Stimulated activated CD8-positive, alpha-beta memory T cell treated with anti-CD3 and anti-CD28 coated beads, Interleukin-4, amount 100 ng/mL, for 24 hours (primary cell): ENCODE measurements around the gene BUD23.
"Not testable (repeated sequence)": the region's sequence is repeated elsewhere in the genome, so short reads cannot be mapped to it uniquely, and the experiment has no call there.

ENCODE experiments used
- DNase-seq: peaks from one replicate; pipeline ENCODE4 v3.0.0-alpha.2; 2020; ENCODE audit warnings: low read depth

Gene BUD23

DNA sequence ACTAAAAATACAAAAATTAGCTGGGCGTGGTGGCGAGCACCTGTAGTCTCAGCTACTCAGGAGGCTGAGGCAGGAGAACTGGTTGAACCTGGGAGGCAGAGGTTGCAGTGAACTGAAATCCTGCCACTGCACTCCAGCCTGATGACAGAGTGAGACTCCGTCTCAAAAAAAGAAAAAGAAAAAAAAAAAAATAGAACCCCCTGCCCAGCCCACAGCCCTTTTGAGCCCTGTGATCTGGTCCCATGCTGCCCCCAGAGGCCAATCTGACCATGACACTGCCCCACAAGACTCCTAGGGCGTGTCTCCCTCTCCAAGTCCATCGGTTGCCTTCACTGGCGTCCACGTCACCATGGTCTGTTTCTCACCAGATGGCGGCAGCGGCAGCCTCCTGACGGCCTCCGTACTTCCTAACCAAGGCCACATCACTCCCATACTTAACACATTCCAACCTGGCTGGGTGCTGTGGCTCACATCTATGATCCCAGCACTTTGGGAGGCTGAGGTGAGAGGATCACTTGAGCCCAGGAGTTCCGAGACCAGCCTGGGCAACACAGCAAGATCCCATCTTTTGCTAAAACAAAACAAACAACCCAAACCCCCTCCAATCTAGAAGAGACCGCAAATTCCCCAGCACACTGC, 18.1 kb downstream of the BUD23 start:
- no peak for DNase-seq

DNA sequence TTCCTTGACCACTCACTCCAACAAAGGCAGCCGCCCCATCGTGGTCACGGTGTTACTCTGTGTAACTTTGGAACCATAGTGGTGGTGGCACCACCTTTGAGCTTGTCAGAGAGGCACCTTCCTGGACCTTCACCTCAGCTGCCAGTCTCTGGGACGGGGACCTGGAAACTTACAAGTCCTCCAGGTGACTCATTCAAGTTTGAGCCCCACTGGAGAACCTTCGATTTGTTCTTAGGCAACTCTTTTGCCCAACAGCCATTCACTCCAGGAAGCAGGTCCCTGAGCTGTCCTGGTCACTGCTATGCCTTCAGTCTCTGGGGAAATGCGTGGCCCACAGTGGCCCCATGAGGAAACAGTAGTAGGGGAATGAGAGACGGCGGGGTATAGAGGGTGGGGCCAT, 18.8 kb downstream of the BUD23 start:
- no peak for DNase-seq

GRCh38 chr7:73702665-73703064, 19.3 kb downstream of the BUD23 start:
- DNase-seq = no peak

DNA sequence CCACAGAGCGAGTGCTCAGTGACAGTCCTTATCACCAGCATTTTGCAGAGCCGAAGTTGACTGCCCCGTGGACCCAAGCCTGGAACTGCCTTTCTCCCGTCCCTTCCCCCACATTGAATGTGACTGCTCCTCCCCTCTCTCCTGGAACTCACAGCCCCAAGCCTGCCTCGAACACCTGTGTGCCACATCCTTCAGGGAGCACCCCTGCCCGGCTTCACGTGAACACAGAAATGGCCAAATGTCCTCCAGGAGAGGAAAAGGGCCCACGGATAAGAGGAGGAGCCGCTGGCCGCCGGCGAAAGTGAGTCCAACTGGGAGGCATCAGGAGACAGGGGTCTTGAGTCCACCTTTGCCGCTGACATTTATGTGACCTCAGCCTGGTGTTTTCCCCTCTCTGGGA, 19.8 kb downstream of the BUD23 start:
- DNase-seq = no peak

DNA sequence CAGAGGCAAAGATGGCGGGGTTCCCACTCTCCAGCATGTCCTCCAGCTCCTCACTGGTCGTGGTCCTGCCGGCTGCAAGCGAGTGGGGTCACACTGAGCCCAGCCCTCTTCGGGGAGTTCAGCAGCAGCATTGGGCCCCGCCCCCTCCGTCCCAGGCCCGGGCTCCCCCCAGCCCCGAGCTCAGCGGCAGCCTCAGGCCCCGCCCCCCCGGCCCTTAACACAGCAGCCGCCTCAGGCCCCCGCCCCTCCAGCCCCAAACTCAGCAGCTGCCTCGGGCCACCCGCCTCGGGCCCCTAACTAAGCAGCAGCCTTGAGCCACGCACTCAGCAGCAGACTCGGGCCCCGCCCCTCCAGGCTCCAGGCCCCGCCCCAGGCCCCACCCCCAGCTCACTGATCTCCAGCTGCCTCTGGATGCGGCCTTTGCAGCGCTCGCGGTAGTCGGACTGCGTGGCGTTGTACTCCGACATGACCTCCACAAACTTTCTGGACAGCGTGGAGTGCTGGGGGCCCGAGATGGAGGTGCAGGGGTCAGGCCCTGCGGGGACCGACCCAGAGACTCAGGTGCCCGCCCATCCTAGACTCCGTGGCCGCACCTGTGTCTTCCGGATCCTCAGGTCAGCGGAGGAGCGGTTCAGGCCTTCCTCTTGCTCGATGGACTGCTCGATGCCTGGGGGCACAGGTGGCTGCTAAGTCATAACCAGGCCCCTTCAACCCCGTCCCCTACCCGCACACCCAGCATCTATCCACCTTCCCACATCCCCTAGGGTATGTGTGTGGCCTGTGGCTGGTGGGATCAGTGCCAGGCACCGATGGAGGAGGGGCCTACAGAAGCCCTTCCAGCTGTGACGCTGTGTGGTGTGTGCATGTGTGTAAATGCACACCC, 20.6 kb downstream of the BUD23 start:
- DNase-seq = no peak

GRCh38 chr7:73704640-73705550, 21.5 kb downstream of the BUD23 start:
- DNase-seq = no peak

DNA sequence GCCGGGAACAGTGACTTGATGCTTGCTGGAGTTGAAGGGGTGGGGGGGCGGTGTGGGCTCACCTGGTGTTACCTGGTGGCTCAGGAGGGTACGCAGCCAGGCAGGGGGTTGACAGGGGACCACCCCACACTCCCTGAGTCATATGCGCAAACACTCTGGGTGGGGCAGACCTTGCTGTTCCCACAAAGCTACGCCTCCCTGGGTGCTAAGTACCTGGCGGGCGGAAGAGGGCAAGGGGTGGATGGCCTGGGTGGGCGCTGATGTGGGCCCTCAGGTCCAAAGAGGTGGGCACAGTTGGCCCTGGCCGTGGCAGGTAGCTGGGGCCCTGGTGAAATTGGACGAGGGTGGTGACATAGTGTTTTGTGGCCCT, 22.1 kb downstream of the BUD23 start:
- no peak for DNase-seq

GRCh38 chr7:73706126-73707044, 23.0 kb downstream of the BUD23 start:
- DNase-seq = no peak

- no peak for DNase-seq
These were observed 23.7 kb downstream of the BUD23 start for GRCh38 chr7:73707045-73707631.

- no peak for DNase-seq
These were observed 25.7 kb downstream of the BUD23 start for GRCh38 chr7:73708961-73709549.

DNA sequence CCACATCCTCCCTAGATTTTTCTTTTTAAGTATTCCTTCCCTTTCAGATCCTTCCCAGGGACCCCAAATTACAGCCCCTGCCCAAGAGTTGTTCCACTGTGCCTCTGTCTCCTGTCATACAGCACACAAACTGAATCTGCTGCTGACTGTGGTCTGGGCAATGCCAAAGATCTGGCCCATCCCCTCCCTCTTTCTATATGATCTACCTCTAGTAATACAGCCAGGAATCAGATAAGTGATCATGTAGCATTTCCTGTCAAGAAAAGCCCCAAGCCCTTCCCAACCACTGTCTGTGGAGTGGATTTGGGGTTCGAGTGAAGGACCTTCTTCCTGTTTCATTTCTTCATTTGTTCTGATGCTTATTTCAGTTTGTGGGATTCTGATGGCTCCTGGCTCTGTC, 29.4 kb downstream of the BUD23 start:
- DNase-seq = no peak

- DNase-seq = not testable (repeated sequence)
These were observed 29.9 kb downstream of the BUD23 start for GRCh38 chr7:73713319-73713718.

GRCh38 chr7:73715648-73716317, 32.4 kb downstream of the BUD23 start:
- DNase-seq = peak; percentile 40

GRCh38 chr7:73716318-73716890, 33.0 kb downstream of the BUD23 start:
- DNase-seq = no peak

- DNase-seq = no peak
These were observed 33.8 kb downstream of the BUD23 start for GRCh38 chr7:73717025-73717807.

DNA sequence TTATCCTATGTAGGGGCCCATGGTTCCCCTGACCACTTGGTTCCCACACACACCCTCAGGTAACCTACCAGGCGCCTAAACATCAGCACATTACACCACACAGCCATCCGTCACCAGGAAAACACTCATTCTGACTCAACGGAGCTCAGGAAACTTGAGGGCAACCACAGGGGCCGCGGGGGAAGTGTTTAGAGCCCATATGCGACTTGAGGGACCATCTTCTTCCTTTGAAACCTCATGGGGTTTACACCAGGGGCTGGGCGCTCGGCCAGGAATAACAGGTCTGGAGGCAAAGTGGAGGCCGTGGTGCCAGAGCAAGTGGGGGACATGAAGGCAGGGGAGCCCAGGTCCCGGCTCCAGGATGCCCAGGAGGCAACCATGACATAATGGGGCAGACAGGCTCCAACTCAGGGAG, 34.6 kb downstream of the BUD23 start:
- DNase-seq = peak; percentile 69

- no peak for DNase-seq
These were observed 35.1 kb downstream of the BUD23 start for GRCh38 chr7:73718438-73718881.

- DNase-seq = peak; percentile 53
These were observed 35.8 kb downstream of the BUD23 start, which contains the start of gene STX1A for GRCh38 chr7:73718905-73719805. Gene STX1A (minus strand): TSS chr7:73719669. CDS start chr7:73719631, 38 bp downstream.
